WERI-Rb-1 (cell line): ENCODE data around the gene NSL1.

Source experiments
- DNase-seq: peaks from one replicate; pipeline ENCODE4 v3.0.0-alpha.2; 2020
- H3K27ac ChIP-seq: fragments of 250-450 bp; sonication (Bioruptor Pico); 2 replicates; pipeline ENCODE4 v1.5.1; 2020; ENCODE audit warnings: mild to moderate bottlenecking, moderate library complexity
- H3K27me3 ChIP-seq: fragments of 250-450 bp; sonication (Bioruptor Pico); 2 replicates; pipeline ENCODE4 v1.5.1; 2021; ENCODE audit warnings: mild to moderate bottlenecking, low read depth, moderate library complexity; ENCODE audit not compliant: insufficient read depth, severe bottlenecking
- H3K36me3 ChIP-seq: fragments of 250-450 bp; sonication (Bioruptor Pico); 2 replicates; pipeline ENCODE4 v1.5.1; 2020; ENCODE audit warnings: mild to moderate bottlenecking, moderate library complexity
- H3K4me3 ChIP-seq: 2 replicates; pipeline ENCODE4 v1.5.1; 2011; ENCODE audit warnings: low read depth, mild to moderate bottlenecking, control low read depth, low read length
- H3K9me3 ChIP-seq: fragments of 250-450 bp; sonication (Bioruptor Pico); 2 replicates; pipeline ENCODE4 v1.5.1; 2021; ENCODE audit warnings: mild to moderate bottlenecking, moderate library complexity; ENCODE audit not compliant: severe bottlenecking
- CTCF ChIP-seq: IDR thresholded peaks from 2 replicates; pipeline ENCODE4 v1.5.1; 2011; ENCODE audit warnings: low read depth, mild to moderate bottlenecking, control low read depth, inconsistent platforms, low read length

NSL1 gene

GRCh38 chr1:212760126-212760823 lies 31.3 kb downstream of the NSL1 start:
- DNase-seq, result peak; percentile 61
- peaks cover 20% of the 10 kb centered on the region for H3K36me3 ChIP-seq

GRCh38 chr1:212759683-212760082 lies 31.9 kb downstream of the NSL1 start:
- TF ChIP-seq CTCF, result no peak
- no peaks in the 10 kb centered on the region for H3K27me3 ChIP-seq
- no peaks in the 10 kb centered on the region for H3K9me3 ChIP-seq
- H3K36me3 ChIP-seq, result peaks cover 17% of the 10 kb centered on the region
- H3K27ac ChIP-seq, result no peak overlapping the region
- no peak for DNase-seq
- no peak overlapping the region for H3K4me3 ChIP-seq

More at GRCh38 chr1:212760126-212760823, 31.3 kb downstream of the NSL1 start:
- no peak overlapping the region for H3K27ac ChIP-seq
- no peaks in the 10 kb centered on the region for H3K9me3 ChIP-seq
- no peaks in the 10 kb centered on the region for H3K27me3 ChIP-seq
- H3K4me3 ChIP-seq, result no peak overlapping the region
- peak; percentile 88 for TF ChIP-seq CTCF

DNA sequence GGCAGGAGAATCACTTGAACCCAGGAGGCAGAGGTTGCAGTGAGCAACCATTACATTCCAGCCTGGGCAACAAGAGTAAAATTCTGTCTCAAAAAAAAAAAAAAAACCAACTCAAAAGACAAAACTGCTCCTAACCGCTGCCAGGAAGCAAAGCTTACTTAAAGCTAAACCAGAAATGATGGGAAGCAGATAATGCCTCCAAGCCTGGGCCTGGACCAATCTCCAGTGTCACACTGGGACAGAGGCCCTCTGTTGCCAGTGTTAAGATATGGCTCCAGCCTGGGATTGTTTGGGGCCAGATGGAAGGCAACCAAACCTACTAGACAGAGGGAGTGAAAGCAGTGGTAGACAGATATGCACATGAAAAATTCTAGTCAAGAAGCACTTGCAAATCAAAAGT lies 36.9 kb downstream of the NSL1 start:
- no peaks in the 10 kb centered on the region for H3K9me3 ChIP-seq
- peaks cover 4% of the 10 kb centered on the region for H3K36me3 ChIP-seq
- no peak overlapping the region for H3K4me3 ChIP-seq
- no peak overlapping the region for H3K27ac ChIP-seq
- TF ChIP-seq CTCF, result peak; percentile 12; the same call in 1 of the 2 replicates
- H3K27me3 ChIP-seq, result no peaks in the 10 kb centered on the region
- DNase-seq, result peak; percentile 28

DNA sequence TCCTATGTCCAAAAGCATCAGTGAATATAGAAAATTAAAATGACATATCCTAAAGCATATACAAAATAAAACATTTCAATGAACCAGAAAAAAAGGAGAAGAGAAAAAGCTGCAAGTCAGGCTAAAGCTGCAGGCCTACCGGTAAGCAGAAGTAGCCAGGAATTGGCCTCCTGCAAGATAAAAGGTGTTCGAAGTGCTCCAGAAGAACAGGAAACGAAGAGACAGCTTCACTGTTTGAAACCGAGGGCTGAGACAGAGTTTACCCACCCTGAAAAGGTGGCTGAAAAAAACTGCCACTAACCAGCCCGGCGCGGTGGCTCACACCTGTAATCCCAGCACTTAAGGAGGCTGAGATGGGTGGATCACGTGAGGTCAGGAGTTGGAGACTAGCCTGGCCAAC lies 37.4 kb downstream of the NSL1 start:
- Histone ChIP-seq H3K4me3 (no peak overlapping the region), H3K27me3 (no peaks in the 10 kb centered on the region), H3K27ac (no peak overlapping the region), H3K36me3 (peaks cover 4% of the 10 kb centered on the region), H3K9me3 (no peaks in the 10 kb centered on the region)
- no peak for TF ChIP-seq CTCF
- DNase-seq, result no peak

DNA sequence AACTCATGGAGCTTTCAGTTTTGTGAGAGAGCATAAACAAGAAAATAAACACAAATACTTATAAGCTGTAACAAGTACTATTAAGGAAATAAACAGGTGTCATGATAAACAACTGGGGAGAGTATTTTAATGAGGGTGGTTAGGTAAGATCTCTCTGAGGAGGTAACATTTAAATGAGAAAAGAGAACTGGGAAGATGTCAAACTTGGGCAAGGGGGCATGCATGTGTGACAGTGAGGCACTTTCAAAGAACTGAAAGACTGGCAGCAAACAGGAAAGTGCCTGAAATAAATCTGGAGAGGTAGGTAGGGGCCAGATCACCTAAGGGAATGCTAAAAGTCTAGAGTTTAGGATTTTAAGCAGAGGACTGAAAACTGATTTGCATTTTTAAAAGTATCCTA lies 37.8 kb downstream of the NSL1 start:
- peaks cover 4% of the 10 kb centered on the region for H3K36me3 ChIP-seq

More for the DNA sequence above, 37.8 kb downstream of the NSL1 start:
- H3K4me3 ChIP-seq, result no peak overlapping the region
- no peak overlapping the region for H3K27ac ChIP-seq
- H3K9me3 ChIP-seq, result no peaks in the 10 kb centered on the region
- TF ChIP-seq CTCF, result no peak
- no peaks in the 10 kb centered on the region for H3K27me3 ChIP-seq
- DNase-seq, result no peak
